ENCODE results near the gene CX3CR1.

DNA sequence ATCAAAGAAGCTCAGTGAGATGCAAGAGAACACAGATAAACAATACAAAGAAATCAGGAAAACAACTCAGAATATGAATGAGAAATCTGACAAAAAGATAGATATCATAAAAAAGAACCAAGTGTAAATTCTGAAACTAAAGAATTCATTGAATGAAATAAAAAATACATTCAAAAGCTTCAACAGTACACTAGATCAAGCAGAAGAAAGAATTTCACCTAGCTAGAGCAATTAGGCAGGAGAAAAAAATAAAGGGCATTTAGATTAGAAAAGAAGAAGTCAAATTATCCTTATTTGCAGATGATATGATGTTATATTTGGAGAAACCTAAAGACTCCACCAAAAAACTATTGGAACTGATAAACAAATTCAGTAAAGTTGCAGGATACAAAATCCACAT is 19.4 kb upstream of the CX3CR1 start:
- TF ChIP-seq, protein P1, sequence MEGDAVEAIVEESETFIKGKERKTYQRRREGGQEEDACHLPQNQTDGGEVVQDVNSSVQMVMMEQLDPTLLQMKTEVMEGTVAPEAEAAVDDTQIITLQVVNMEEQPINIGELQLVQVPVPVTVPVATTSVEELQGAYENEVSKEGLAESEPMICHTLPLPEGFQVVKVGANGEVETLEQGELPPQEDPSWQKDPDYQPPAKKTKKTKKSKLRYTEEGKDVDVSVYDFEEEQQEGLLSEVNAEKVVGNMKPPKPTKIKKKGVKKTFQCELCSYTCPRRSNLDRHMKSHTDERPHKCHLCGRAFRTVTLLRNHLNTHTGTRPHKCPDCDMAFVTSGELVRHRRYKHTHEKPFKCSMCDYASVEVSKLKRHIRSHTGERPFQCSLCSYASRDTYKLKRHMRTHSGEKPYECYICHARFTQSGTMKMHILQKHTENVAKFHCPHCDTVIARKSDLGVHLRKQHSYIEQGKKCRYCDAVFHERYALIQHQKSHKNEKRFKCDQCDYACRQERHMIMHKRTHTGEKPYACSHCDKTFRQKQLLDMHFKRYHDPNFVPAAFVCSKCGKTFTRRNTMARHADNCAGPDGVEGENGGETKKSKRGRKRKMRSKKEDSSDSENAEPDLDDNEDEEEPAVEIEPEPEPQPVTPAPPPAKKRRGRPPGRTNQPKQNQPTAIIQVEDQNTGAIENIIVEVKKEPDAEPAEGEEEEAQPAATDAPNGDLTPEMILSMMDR (IDR thresholded peaks at IDR 0.05), result no peak
- TF ChIP-seq EP300 (IDR thresholded peaks at IDR 0.05) (no peak), POLR2A (IDR thresholded peaks at IDR 0.05) (no peak)
